HepG2 (cell line): ENCODE results near the gene CCNYL1. TPM values are rescaled to one million over a fixed set of nuclear protein-coding genes. Genes with fewer than 3 reads are reported as not detected.

Source experiments
- ATAC-seq: fragments of 200-7000 bp; cut with Tn5 transposase; 3 replicates; pipeline ENCODE4 v1.9.1; 2020; ENCODE audit warnings: mild to moderate bottlenecking, moderate library complexity
- BruUV-seq: library from RNA; stranded (reverse); fragments of 400-500 nt; replicated peaks from 2 replicates; lab custom pipeline; 2021; lab: Mats Ljungman, UMichigan
- CTCF ChIA-PET: fragments of 300-600 bp; formaldehyde crosslinking; extraction: SDS; loops from one replicate; lab custom pipeline; 2021; ENCODE audit warnings: low total read pairs, inconsistent platforms, low intra/inter-chr PET ratio; lab: Yijun Ruan, JAX
- POLR2A ChIA-PET: fragments of 350-600 bp; sonication (Branson Sonifier 250); formaldehyde crosslinking; loops from one replicate; lab custom pipeline; 2020; ENCODE audit warnings: antibody characterized with exemption, inconsistent platforms; lab: Yijun Ruan, JAX
- DNase-seq: peaks from one replicate; pipeline ENCODE4 v3.0.0-alpha.2; 2015; ENCODE audit warnings: low spot score
- FAIRE-seq: peaks from 3 replicates; lab custom pipeline; 2011; peaks lifted over from hg19 to GRCh38; lab: Jason Lieb, UNC
- H2AFZ ChIP-seq: one replicate; pipeline ENCODE4 v1.6.1; 2011; ENCODE audit warnings: low read length, inconsistent platforms
- H3K27ac ChIP-seq: fragments of 300-600 bp; 3 replicates; pipeline ENCODE4 v1.8.0; 2011; ENCODE audit warnings: mixed run types, mild to moderate bottlenecking, mixed read lengths, low read length, inconsistent platforms; ENCODE audit not compliant: insufficient read depth; ENCODE audit errors: extremely low read length
- H3K27me3 ChIP-seq, 2 experiments: fragments of 200-600 bp in 1 of 2; 2 replicates in 1 of 2; 3 replicates in 1 of 2; pipeline versions ENCODE4 v1.6.0 to v1.8.0; 2011; ENCODE audit warnings: low read length in 2 of 2, mild to moderate bottlenecking in 2 of 2, moderate library complexity in 2 of 2, inconsistent platforms in 1 of 2; ENCODE audit not compliant: insufficient read depth in 2 of 2, control insufficient read depth in 1 of 2
- H3K36me3 ChIP-seq, 2 experiments: fragments of 200-600 bp in 1 of 2; replicated peaks in 1 of 2; 2 replicates in 1 of 2; 3 replicates in 1 of 2; pipeline versions ENCODE4 v1.5.1 to v1.8.0; 2011; ENCODE audit warnings: low read length in 2 of 2, inconsistent platforms in 1 of 2; ENCODE audit not compliant: insufficient read depth in 2 of 2, control insufficient read depth in 1 of 2
- H3K4me1 ChIP-seq: 2 replicates; pipeline ENCODE4 v1.5.1; 2012; ENCODE audit warnings: low read length, inconsistent platforms; ENCODE audit not compliant: insufficient read depth
- H3K4me2 ChIP-seq: 2 replicates; pipeline ENCODE4 v1.6.0; 2011; ENCODE audit warnings: low read depth, low read length, inconsistent platforms
- H3K4me3 ChIP-seq, 3 experiments: fragments of 200-600 bp in 1 of 3; sonication (generic), shearing (Covaris generic) in 1 of 3; replicated peaks in 1 of 3; 2 replicates each; pipeline ENCODE4 v1.5.1; 2011 to 2016; ENCODE audit warnings: low read length in 3 of 3, inconsistent platforms in 2 of 3, low read depth in 2 of 3, mild to moderate bottlenecking in 2 of 3, control low read depth in 1 of 3, mixed read lengths in 1 of 3; ENCODE audit not compliant: insufficient read depth in 1 of 3
- H3K79me2 ChIP-seq: one replicate; pipeline ENCODE4 v1.6.1; 2011; ENCODE audit warnings: low read length, inconsistent platforms; ENCODE audit not compliant: insufficient read depth
- H3K9ac ChIP-seq: 2 replicates; pipeline ENCODE4 v1.6.0; 2011; ENCODE audit warnings: mild to moderate bottlenecking, low read depth, low read length, inconsistent platforms; ENCODE audit not compliant: insufficient read depth
- H3K9me3 ChIP-seq: 2 replicates; pipeline ENCODE4 v1.5.1; 2012; ENCODE audit warnings: mild to moderate bottlenecking, low read length
- H4K20me1 ChIP-seq: 2 replicates; pipeline ENCODE4 v1.6.0; 2011; ENCODE audit warnings: inconsistent platforms, mild to moderate bottlenecking, low read length, moderate library complexity; ENCODE audit not compliant: insufficient read depth
- ATF7-NPFF ChIP-seq: sonication (generic); formaldehyde crosslinking; IDR thresholded peaks from 2 replicates; pipeline ENCODE4 v1.8.1; 2023; ENCODE audit warnings: mild to moderate bottlenecking, low read depth, missing genetic modification reagents, moderate library complexity
- BCL3 ChIP-seq: sonication (generic); formaldehyde crosslinking; IDR thresholded peaks from 2 replicates; pipeline ENCODE4 v1.5.1; 2020; ENCODE audit warnings: mild to moderate bottlenecking, missing genetic modification reagents, moderate library complexity
- HNRNPLL ChIP-seq: fragments of 200-400 bp; formaldehyde crosslinking; IDR thresholded peaks from 2 replicates; pipeline ENCODE4 v1.6.1; 2017; ENCODE audit warnings: mild to moderate bottlenecking, low read depth, low read length; ENCODE audit not compliant: poor library complexity, severe bottlenecking
- ZBTB8A ChIP-seq: sonication (generic); formaldehyde crosslinking; IDR thresholded peaks from 2 replicates; pipeline ENCODE4 v1.4.0; 2020; ENCODE audit warnings: mild to moderate bottlenecking, low read depth, missing genetic modification reagents, borderline replicate concordance
- ZNF264 ChIP-seq: sonication (generic); formaldehyde crosslinking; IDR thresholded peaks from 2 replicates; pipeline ENCODE4 v1.4.0; 2020; ENCODE audit warnings: missing genetic modification reagents
- WGBS: methylation state at CpG from one replicate; pipeline ENCODE4 v1.1.6; 2017; ENCODE audit warnings: low lambda C conversion rate; 5-methylcytosine and 5-hydroxymethylcytosine counted together
- in situ Hi-C: cut with HindIII; loops from 2 replicates; pipeline ENCODE4 v1.10.0; 2017; ENCODE audit warnings: low pct_unique_long_range_greater_than_20kb; ENCODE audit not compliant: extremely low pct_ligation_motif_present
- intact Hi-C: fragments of 100-400 bp; cut with micrococcal nuclease; formaldehyde crosslinking; loops from one replicate; pipeline ENCODE4 v1.10.0; 2022; ENCODE audit not compliant: unreplicated experiment
- polyA plus RNA-seq, 8 experiments: library from polyadenylated mRNA; depleted of rRNA in 3 of 8; stranded (reverse) in 7 of 8; unstranded in 1 of 8; fragments of >200 nt; fragmentation: Illumina TruSeq in 4 of 8; extraction: Trizol in 4 of 8; gene quantifications; 2 replicates each; pipeline versions ENCODE4 v1.2.1 to v1.2.3, GENCODE V29; 2011 to 2016; ENCODE audit warnings: low read depth in 4 of 8, missing spikeins in 1 of 8, mixed read lengths in 1 of 8; ENCODE audit not compliant: insufficient read depth in 1 of 8
- total RNA-seq, 5 experiments: library from RNA; depleted of rRNA; stranded (reverse); fragments of >200 nt; fragmentation: Illumina TruSeq; extraction: Trizol; gene quantifications; 2 replicates each; pipeline ENCODE4 v1.2.3, GENCODE V29; 2016; ENCODE audit warnings: low read depth in 1 of 5

The CCNYL1 gene
- total and polyA plus RNA-seq, 2 of the 13 experiments (the other 11 are each of a cell fraction or from before 2014, with no cell fraction given), result 12.5 to 16.2 TPM

GRCh38 chr2:207787800-207788199 lies 76.4 kb downstream of the CCNYL1 start (continued):
- TF ChIP-seq ZBTB8A (CRISPR knock-in tag), result no peak
- no peak for TF ChIP-seq ATF7-NPFF (CRISPR knock-in tag)
- no peak for TF ChIP-seq HNRNPLL

DNA sequence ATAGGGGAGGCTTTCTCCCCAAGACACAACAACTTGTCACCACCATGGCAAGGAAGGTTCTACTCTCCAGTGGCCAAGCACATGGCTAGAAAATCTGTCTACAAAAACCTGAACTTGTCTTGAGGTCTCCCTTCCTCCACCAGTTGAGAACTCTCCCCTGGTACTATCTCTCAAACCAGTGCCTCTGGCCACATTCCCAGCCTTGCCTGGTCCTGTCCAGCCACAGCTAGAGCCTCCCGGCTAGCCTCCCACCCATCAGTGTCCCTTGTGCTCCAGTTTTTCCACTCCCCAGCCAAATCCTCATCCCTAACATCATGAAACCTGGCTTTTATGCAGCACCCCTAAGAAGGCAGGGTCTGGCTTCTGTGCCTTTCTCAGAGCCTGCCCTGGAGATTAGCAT lies 79.5 kb downstream of the CCNYL1 start:
- H3K9ac ChIP-seq, result no peak overlapping the region
- H3K79me2 ChIP-seq, result no peaks in the 10 kb centered on the region
- H2AFZ ChIP-seq, result peak overlapping the region; percentile 18
- TF ChIP-seq ZNF264 (CRISPR knock-in tag) (no peak), BCL3 (0 out of 2 replicates have a peak, but pooled peaks have one; percentile 38)
- WGBS, result 74% methylated on average over 1 of the region's 1 CpG
- no peaks in the 10 kb centered on the region for H4K20me1 ChIP-seq
- no peak overlapping the region for H3K4me3 ChIP-seq
- H3K36me3 ChIP-seq, result no peaks in the 10 kb centered on the region
- ChIA-PET CTCF (no interaction called here), POLR2A (interaction anchor here (0.9 to 8.1 kb wide), 12 partner anchors 9 to 107 kb away, joined by 3 to 138 read pairs (median 22); partner anchors contain the start of gene FZD5)
- no peak overlapping the region for H3K27ac ChIP-seq
- no peak for DNase-seq
- no peaks in the 10 kb centered on the region for H3K27me3 ChIP-seq
- H3K9me3 ChIP-seq, result no peaks in the 10 kb centered on the region
- peaks cover 74% of the 10 kb centered on the region for H3K4me1 ChIP-seq
- in situ Hi-C loops, result no loop called here
- ATAC-seq, result no peak
- no peak overlapping the region for H3K4me2 ChIP-seq
- intact Hi-C loops, result no loop called here
- BruUV-seq, result no TSS peak
- no peak for FAIRE-seq
